C4-2B (cell line): ENCODE data around the gene SELENOK.

Source experiments
- H3K27ac ChIP-seq: fragments of 450-650 bp; 2 replicates; pipeline ENCODE4 v1.5.1; 2017
- ZFX ChIP-seq: fragments of 450-650 bp; IDR thresholded peaks from 2 replicates; pipeline ENCODE4 v1.6.1; 2017
- TF ChIP-seq, protein P1 (sequence below): fragments of 450-650 bp; conservative IDR thresholded peaks from 2 replicates; pipeline ENCODE4 v1.5.1; 2017; ENCODE audit warnings: mild to moderate bottlenecking

The SELENOK gene

GRCh38 chr3:53843195-53844177 lies 48.2 kb downstream of the SELENOK start:
- no peak for TF ChIP-seq ZFX
- TF ChIP-seq, protein P1, sequence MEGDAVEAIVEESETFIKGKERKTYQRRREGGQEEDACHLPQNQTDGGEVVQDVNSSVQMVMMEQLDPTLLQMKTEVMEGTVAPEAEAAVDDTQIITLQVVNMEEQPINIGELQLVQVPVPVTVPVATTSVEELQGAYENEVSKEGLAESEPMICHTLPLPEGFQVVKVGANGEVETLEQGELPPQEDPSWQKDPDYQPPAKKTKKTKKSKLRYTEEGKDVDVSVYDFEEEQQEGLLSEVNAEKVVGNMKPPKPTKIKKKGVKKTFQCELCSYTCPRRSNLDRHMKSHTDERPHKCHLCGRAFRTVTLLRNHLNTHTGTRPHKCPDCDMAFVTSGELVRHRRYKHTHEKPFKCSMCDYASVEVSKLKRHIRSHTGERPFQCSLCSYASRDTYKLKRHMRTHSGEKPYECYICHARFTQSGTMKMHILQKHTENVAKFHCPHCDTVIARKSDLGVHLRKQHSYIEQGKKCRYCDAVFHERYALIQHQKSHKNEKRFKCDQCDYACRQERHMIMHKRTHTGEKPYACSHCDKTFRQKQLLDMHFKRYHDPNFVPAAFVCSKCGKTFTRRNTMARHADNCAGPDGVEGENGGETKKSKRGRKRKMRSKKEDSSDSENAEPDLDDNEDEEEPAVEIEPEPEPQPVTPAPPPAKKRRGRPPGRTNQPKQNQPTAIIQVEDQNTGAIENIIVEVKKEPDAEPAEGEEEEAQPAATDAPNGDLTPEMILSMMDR, result no peak
- H3K27ac ChIP-seq, result peak overlapping the region; percentile 94; the same call in 1 of the 2 replicates

DNA sequence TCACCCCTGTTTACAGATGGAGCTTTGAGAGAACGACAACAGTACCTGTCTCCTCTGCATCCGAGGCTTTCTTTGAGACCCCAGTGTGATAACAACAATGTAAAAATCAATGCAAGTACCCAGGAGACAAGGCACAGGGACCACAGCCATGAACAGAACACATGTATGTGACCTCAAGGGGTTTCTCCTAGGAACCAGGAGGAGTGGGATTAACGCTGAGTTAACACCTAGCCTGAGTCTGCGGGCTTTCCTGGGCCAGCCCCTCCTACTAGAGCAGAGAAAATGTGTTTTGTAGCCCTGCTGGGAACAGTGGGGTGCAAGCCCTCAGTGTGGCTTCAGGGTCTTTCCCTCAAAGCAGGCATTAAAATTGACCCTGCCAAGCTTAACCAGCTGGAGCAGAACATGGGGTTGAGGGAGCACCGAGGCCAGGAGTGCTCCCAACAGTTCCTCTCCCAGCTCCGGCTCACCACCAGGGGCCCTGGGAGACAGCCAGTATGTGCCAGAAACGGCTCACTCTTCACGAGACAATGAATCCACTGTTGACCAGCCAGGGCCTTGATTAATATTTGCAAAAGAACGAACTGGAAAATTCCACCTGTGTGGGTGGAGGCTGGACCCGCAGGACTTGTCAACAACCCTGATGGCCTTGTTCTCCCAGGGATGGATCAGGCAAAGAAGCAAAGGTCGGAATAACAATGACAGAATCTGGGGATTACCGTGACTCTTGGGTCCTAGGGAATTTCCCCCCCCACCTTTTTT lies 49.0 kb downstream of the SELENOK start:
- TF ChIP-seq, protein P1, result peak; percentile 31
- TF ChIP-seq ZFX, result no peak
- H3K27ac ChIP-seq, result peak overlapping the region; percentile 94

GRCh38 chr3:53841296-53841695 lies 50.4 kb downstream of the SELENOK start:
- TF ChIP-seq, protein P1, result no peak; the same call in 1 of the 2 replicates
- no peak for TF ChIP-seq ZFX
- H3K27ac ChIP-seq, result no peak overlapping the region

DNA sequence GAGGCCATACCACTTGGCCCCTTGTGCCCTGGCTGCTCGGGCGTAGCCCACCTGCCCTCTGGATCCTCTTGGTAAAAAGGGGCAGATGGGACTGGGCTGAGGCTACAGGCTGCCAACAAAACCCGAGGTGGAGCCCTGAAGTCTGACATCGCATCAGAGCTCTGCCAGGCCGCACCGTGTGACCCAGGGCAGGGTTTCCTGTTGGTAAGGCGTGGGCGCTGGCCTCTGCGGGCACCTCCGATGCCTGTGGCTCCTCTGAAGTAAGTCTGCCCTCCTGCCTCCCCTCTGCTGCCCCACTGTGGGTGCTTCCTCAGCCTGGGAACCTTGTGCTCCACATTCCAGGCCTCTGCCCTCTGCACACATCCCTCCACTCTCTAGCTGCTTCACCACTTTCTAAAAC lies 54.3 kb downstream of the SELENOK start:
- H3K27ac ChIP-seq, result no peak overlapping the region
- TF ChIP-seq ZFX, result no peak
- TF ChIP-seq, protein P1, result no peak

DNA sequence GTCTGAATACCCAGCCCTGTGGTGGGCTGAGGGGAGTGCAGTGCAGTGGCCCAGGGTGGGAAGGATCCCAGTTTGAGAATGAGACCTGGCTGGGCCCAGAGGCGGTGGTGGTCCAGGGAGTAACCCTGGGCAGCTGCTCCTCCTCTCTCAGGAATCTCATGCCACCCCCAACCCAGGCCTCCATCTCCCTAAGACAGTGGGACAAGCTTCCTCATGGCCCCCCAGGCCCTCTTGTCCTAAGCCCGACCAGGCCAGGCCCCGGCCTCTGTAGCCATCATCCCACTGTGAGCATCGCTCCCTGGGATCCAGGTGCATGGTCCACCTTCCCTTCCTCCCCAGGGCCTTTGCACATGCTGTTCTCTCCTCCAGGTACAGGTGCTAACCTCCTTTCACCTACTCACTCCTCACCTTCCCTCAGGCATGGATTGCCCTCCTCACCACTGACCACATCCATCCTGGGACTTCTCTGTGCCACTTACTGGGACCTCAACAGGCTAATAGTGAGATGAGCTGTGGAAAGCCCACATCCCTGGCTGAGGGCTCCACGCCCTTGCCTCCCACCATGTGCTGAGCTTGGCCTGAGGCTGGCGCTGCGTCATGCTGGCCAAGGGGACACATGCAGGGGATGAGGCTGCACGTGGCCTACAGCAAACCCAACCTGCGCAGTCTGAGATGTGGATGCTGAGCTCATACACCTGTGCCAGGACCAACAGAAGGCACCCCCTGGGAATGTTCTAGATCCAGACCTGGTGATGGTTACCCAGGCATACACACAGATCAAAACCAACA lies 55.4 kb downstream of the SELENOK start:
- no peak for TF ChIP-seq ZFX
- TF ChIP-seq, protein P1, result no peak
- H3K27ac ChIP-seq, result no peak overlapping the region

DNA sequence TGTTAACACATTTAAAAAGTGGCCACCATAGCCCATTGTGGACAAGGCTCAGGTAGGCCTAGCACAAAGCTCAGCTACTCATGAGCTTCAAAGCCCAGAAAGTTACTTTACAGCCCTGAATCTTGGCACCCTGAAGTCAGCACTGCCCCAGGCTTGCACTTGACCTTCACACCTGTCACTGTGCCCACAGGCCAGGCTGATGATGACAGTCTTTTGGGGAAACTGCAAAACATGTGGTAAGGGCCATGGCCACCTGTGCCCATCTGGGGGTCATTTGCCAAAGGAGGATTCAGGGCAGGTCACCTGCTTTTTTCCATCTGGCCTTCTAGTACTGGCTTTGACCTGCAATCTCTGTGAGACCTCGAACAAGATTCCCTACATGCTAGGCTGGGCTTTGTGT lies 56.4 kb downstream of the SELENOK start:
- no peak for TF ChIP-seq ZFX
- TF ChIP-seq, protein P1, result no peak
- no peak overlapping the region for H3K27ac ChIP-seq
